H9 (cell line): Measurements from ENCODE around the gene FAM3C. TPM values are rescaled to one million over a fixed set of nuclear protein-coding genes. Genes with fewer than 3 reads are reported as not detected.

Experiments used
- DNase-seq: peaks from one replicate; pipeline ENCODE4 v3.0.0-alpha.2; 2017
- H2AFZ ChIP-seq: one replicate; pipeline ENCODE4 v1.6.1; 2013; ENCODE audit warnings: mild to moderate bottlenecking, low read length, control low read depth, moderate library complexity
- H2AK5ac ChIP-seq: 2 replicates; pipeline ENCODE4 v1.6.1; 2013; ENCODE audit warnings: low read length, control low read depth, mixed read lengths; ENCODE audit not compliant: insufficient read length
- H2BK120ac ChIP-seq: one replicate; pipeline ENCODE4 v1.6.1; 2013; ENCODE audit warnings: low read depth, mild to moderate bottlenecking, low read length, control low read depth, inconsistent platforms; ENCODE audit not compliant: poor library complexity, severe bottlenecking
- H2BK12ac ChIP-seq: 2 replicates; pipeline ENCODE4 v1.6.1; 2013; ENCODE audit warnings: low read length, control low read depth, mixed read lengths, low read depth; ENCODE audit not compliant: insufficient read length
- H2BK15ac ChIP-seq: 2 replicates; pipeline ENCODE4 v1.6.1; 2013; ENCODE audit warnings: low read depth, low read length, control low read depth
- H2BK20ac ChIP-seq: one replicate; pipeline ENCODE4 v1.6.1; 2013; ENCODE audit warnings: low read depth, mild to moderate bottlenecking, low read length, control low read depth, inconsistent platforms; ENCODE audit not compliant: poor library complexity, severe bottlenecking
- H2BK5ac ChIP-seq: 2 replicates; pipeline ENCODE4 v1.6.1; 2013; ENCODE audit warnings: low read length, control low read depth, mixed read lengths; ENCODE audit not compliant: insufficient read length
- H3K14ac ChIP-seq: 2 replicates; pipeline ENCODE4 v1.6.1; 2013; ENCODE audit warnings: low read length, control low read depth; ENCODE audit not compliant: insufficient read depth
- H3K18ac ChIP-seq: 2 replicates; pipeline ENCODE4 v1.6.1; 2013; ENCODE audit warnings: low read depth, mild to moderate bottlenecking, mixed read lengths, low read length, control low read depth; ENCODE audit not compliant: insufficient read length
- H3K23ac ChIP-seq: 2 replicates; pipeline ENCODE4 v1.6.1; 2013; ENCODE audit warnings: low read length, control low read depth, mixed read lengths, low read depth; ENCODE audit not compliant: insufficient read length
- H3K23me2 ChIP-seq: 2 replicates; pipeline ENCODE4 v1.6.1; 2013; ENCODE audit warnings: low read depth, mild to moderate bottlenecking, mixed read lengths, low read length, control low read depth; ENCODE audit not compliant: insufficient read length, poor library complexity, severe bottlenecking
- H3K27ac ChIP-seq: 2 replicates; pipeline ENCODE4 v1.5.1; 2013; ENCODE audit warnings: low read length, control low read depth, mixed read lengths, low read depth; ENCODE audit not compliant: insufficient read length
- H3K27me3 ChIP-seq: 2 replicates; pipeline ENCODE4 v1.6.1; 2013; ENCODE audit warnings: low read length, control low read depth, inconsistent platforms; ENCODE audit not compliant: insufficient read depth
- H3K4ac ChIP-seq: 2 replicates; pipeline ENCODE4 v1.6.1; 2013; ENCODE audit warnings: low read depth, mild to moderate bottlenecking, control low read depth, inconsistent platforms, low read length, moderate library complexity
- H3K4me1 ChIP-seq: 2 replicates; pipeline ENCODE4 v1.6.1; 2013; ENCODE audit warnings: low read length, control low read depth, inconsistent platforms; ENCODE audit not compliant: insufficient read depth
- H3K4me2 ChIP-seq: 2 replicates; pipeline ENCODE4 v1.6.1; 2013; ENCODE audit warnings: low read length, control low read depth, mixed read lengths; ENCODE audit not compliant: insufficient read length, insufficient read depth
- H3K56ac ChIP-seq: 2 replicates; pipeline ENCODE4 v1.6.1; 2013; ENCODE audit warnings: low read depth, mild to moderate bottlenecking, mixed read lengths, low read length, control low read depth; ENCODE audit not compliant: insufficient read length
- H3K79me1 ChIP-seq: 2 replicates; pipeline ENCODE4 v1.6.1; 2013; ENCODE audit warnings: low read depth, mild to moderate bottlenecking, moderate library complexity, low read length, control low read depth, inconsistent platforms; ENCODE audit not compliant: insufficient read depth, poor library complexity, severe bottlenecking
- H3K79me2 ChIP-seq: 2 replicates; pipeline ENCODE4 v1.6.1; 2013; ENCODE audit warnings: low read length, control low read depth, inconsistent platforms; ENCODE audit not compliant: insufficient read depth
- H3K9ac ChIP-seq: 2 replicates; pipeline ENCODE4 v1.6.1; 2013; ENCODE audit warnings: low read length, control low read depth, mixed read lengths; ENCODE audit not compliant: insufficient read length; ENCODE audit errors: extremely low read depth
- H3K9me3 ChIP-seq: one replicate; pipeline ENCODE4 v1.6.1; 2013; ENCODE audit warnings: low read depth, low read length, inconsistent platforms; ENCODE audit not compliant: control insufficient read depth
- H3T11ph ChIP-seq: one replicate; pipeline ENCODE4 v1.6.1; 2013; ENCODE audit warnings: mild to moderate bottlenecking, low read length, control low read depth, inconsistent platforms
- H4K20me1 ChIP-seq: one replicate; pipeline ENCODE4 v1.6.1; 2013; ENCODE audit not compliant: control insufficient read depth, insufficient read length, insufficient read depth
- H4K5ac ChIP-seq: 2 replicates; pipeline ENCODE4 v1.6.1; 2013; ENCODE audit warnings: low read depth, mild to moderate bottlenecking, mixed read lengths, low read length, control low read depth; ENCODE audit not compliant: insufficient read length
- H4K8ac ChIP-seq: replicated peaks from 2 replicates; pipeline ENCODE4 v1.6.1; 2013; ENCODE audit warnings: low read length, control low read depth, mixed read lengths, low read depth; ENCODE audit not compliant: insufficient read length
- H4K91ac ChIP-seq: 2 replicates; pipeline ENCODE4 v1.6.1; 2013; ENCODE audit warnings: low read depth, mild to moderate bottlenecking, moderate library complexity, mixed read lengths, low read length, control low read depth; ENCODE audit not compliant: insufficient read length
- H3K27ac Mint-ChIP-seq, 3 experiments: 2 replicates in 2 of 3; 3 replicates in 1 of 3; pipeline ENCODE4 v1.8.0; 2020 to 2021; ENCODE audit warnings: mixed read lengths in 3 of 3, mild to moderate bottlenecking in 1 of 3, moderate library complexity in 1 of 3
- H3K27me3 Mint-ChIP-seq: 2 replicates; pipeline ENCODE4 v1.8.0; 2021; ENCODE audit warnings: low read depth, mild to moderate bottlenecking, moderate library complexity, mixed read lengths
- H3K36me3 Mint-ChIP-seq, 3 experiments: 2 replicates in 2 of 3; 3 replicates in 1 of 3; pipeline ENCODE4 v1.8.0; 2020 to 2021; ENCODE audit warnings: low read depth in 3 of 3, mixed read lengths in 3 of 3; ENCODE audit not compliant: insufficient read depth in 1 of 3
- H3K4me1 Mint-ChIP-seq, 2 experiments: 2 replicates each; pipeline ENCODE4 v1.8.0; 2020; ENCODE audit warnings: mixed read lengths in 2 of 2
- H3K4me3 Mint-ChIP-seq, 2 experiments: 2 replicates in 1 of 2; 3 replicates in 1 of 2; pipeline ENCODE4 v1.8.0; 2020 to 2021; ENCODE audit warnings: mild to moderate bottlenecking in 2 of 2, mixed read lengths in 2 of 2, moderate library complexity in 1 of 2
- H3K9me3 Mint-ChIP-seq, 2 experiments: 2 replicates in 1 of 2; 3 replicates in 1 of 2; pipeline ENCODE4 v1.8.0; 2020; ENCODE audit warnings: mild to moderate bottlenecking in 2 of 2, mixed read lengths in 2 of 2, moderate library complexity in 1 of 2
- CTCF ChIP-seq: fragments of 200-600 bp; sonication (generic); conservative IDR thresholded peaks from 3 replicates; pipeline ENCODE4 v1.8.0; 2021; ENCODE audit warnings: antibody characterized with exemption, mild to moderate bottlenecking
- WGBS: extraction: QIAGEN DNeasy Blood & Tissue Kit; methylation state at CpG from one replicate; pipeline ENCODE4 v1.1.7; 2013; ENCODE audit warnings: missing lambda C conversion rate, low lambda C conversion rate, mixed read lengths; ENCODE audit not compliant: insufficient read length; ENCODE audit errors: extremely low coverage; 5-methylcytosine and 5-hydroxymethylcytosine counted together
- total RNA-seq: library from RNA; stranded (reverse); gene quantifications from 2 replicates; pipeline ENCODE4 v1.2.1, GENCODE V29; 2021

FAM3C gene
- total RNA-seq, 1 experiment from 2014 or later, result 64.5 TPM

- Histone ChIP-seq H2AK5ac (no peak overlapping the region), H3K79me1 (peaks cover under 1% of the 10 kb centered on the region), H3K4me1 (no peaks in the 10 kb centered on the region), H3K23me2 (no peaks in the 10 kb centered on the region), H4K20me1 (no peaks in the 10 kb centered on the region), H2BK20ac (no peak overlapping the region), H3K18ac (no peak overlapping the region), H3K27ac (no peak overlapping the region), H3K4ac (no peak overlapping the region), H3K9me3 (no peaks in the 10 kb centered on the region), H4K91ac (no peak overlapping the region), H2BK5ac (no peak overlapping the region), H3K9ac (no peak overlapping the region), H2BK15ac (no peak overlapping the region), H3K56ac (no peak overlapping the region), H4K5ac (no peak overlapping the region), H3K23ac (no peak overlapping the region), H3K27me3 (no peaks in the 10 kb centered on the region), H3T11ph (no peak overlapping the region), H3K14ac (no peak overlapping the region), H2BK120ac (no peak overlapping the region), H2BK12ac (no peak overlapping the region), H4K8ac (no peak overlapping the region), H3K4me2 (no peak overlapping the region), H2AFZ (no peak overlapping the region), H3K79me2 (peaks cover 15% of the 10 kb centered on the region; the same call in 1 of the 2 replicates)
- TF ChIP-seq CTCF, result no peak
- H3K4me1 Mint-ChIP-seq, result peaks cover 13 to 19% of the 10 kb centered on the region in 2 experiments
- no peaks in the 10 kb centered on the region for H3K9me3 Mint-ChIP-seq
- H3K36me3 Mint-ChIP-seq, result peaks cover 2 to 6% (median 4%) of the 10 kb centered on the region in 3 experiments; a peak in 3 of 7 replicates
- DNase-seq, result no peak
- no peak overlapping the region; a peak in 1 of 7 replicates for H3K27ac Mint-ChIP-seq
- no CpG with 5 or more reads among the region's 2 CpGs for WGBS
- no peak overlapping the region for H3K4me3 Mint-ChIP-seq
- H3K27me3 Mint-ChIP-seq, result no peaks in the 10 kb centered on the region
These were observed 11.8 kb downstream of the FAM3C start for GRCh38 chr7:121384265-121384664.
